Measurements from ENCODE around the gene GJC1.

DNA sequence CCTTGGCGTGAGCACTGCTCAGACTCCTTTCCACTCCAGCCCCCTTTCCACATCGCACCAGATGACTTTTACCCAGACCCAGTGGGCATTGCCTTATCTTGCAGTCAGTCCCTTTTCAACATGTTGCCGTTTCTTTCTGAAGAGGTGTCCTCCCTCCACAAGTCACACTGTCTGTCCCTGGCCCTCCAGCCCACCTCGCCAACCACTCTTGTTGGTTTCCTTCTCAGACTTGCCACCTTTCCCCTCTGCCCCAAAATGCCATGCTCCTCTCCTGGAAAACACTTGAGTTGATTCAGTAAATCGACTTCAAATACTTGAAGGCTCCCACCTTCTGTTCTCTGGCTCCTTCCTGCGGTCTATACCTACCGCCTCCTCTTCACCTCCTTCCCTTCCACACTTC lies 78.8 kb downstream of the GJC1 start:
- TF ChIP-seq POLR2AphosphoS5 (IDR thresholded peaks at IDR 0.05; ENCODE audit: low read depth, low read length) (no peak), POLR2A (IDR thresholded peaks at IDR 0.05; ENCODE audit: low read depth, low read length) (no peak)

Data from GM12892 (cell line).